ENCODE data around the gene TGFBR2.

The TGFBR2 gene

DNA sequence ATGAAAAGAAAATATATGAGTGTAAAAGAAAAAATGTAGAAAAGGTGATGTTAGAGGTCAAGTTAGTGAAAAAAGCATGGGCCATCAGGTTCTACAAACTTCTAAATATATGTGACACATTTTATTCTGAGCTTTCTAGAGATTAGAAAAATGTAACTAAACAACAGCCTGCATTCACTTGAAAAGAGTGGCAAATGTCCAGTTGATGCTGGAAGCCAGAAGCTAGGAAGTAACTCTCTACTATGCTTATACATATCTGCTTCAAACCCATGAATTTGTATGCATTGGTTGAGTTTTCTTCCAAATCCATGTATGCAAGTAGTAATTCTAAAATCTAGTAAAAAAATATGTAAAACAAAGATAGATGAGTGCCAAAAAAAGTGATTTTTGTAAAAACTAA, 123.5 kb downstream of the TGFBR2 start:
- H3K4me3 ChIP-seq (ENCODE audit: low read depth, low read length) = no peak overlapping the region
- TF ChIP-seq, protein P1, sequence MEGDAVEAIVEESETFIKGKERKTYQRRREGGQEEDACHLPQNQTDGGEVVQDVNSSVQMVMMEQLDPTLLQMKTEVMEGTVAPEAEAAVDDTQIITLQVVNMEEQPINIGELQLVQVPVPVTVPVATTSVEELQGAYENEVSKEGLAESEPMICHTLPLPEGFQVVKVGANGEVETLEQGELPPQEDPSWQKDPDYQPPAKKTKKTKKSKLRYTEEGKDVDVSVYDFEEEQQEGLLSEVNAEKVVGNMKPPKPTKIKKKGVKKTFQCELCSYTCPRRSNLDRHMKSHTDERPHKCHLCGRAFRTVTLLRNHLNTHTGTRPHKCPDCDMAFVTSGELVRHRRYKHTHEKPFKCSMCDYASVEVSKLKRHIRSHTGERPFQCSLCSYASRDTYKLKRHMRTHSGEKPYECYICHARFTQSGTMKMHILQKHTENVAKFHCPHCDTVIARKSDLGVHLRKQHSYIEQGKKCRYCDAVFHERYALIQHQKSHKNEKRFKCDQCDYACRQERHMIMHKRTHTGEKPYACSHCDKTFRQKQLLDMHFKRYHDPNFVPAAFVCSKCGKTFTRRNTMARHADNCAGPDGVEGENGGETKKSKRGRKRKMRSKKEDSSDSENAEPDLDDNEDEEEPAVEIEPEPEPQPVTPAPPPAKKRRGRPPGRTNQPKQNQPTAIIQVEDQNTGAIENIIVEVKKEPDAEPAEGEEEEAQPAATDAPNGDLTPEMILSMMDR (IDR thresholded peaks at IDR 0.05; ENCODE audit: low read depth, low read length) = no peak

DNA sequence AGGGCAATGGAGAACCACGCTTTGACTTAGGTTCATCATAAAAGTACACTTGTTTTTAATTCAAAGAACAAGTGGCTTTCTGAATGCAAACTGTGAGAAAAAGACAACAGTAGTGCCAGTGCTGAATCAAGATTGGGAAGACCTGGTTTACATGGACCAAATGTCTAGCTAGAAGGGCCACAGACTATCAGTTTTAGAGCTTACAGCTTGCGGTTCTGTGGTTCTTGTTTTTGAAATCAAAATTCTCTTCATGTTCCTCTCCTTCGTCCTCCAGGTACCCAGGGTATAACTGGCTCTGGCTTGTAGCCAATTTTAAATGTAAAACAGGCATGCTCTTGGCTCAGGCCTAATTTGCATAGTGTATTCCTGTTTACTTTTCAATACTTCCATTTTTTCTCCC, 124.6 kb downstream of the TGFBR2 start:
- no peak overlapping the region for H3K4me3 ChIP-seq (ENCODE audit: low read depth, low read length)
- TF ChIP-seq, protein P1 (IDR thresholded peaks at IDR 0.05; ENCODE audit: low read depth, low read length) = no peak

DNA sequence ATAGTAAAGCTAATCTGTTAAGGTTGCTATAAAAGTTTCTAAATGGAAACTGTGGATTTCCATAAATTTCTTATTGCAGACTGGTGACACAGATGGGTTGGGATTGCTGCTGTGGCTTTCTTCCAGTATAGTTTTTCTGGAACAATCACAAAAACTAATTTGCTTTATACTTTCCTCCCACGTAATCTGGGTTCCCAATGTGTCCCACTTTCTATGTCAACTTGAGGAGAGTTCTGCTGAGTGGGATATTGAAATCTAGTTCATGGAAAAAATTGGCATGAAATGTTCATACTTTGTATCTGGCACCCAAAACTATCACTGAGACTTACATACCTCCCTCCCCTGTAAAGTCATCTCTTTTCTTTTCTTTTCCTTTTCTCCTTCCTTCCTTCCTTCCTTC, 126.8 kb downstream of the TGFBR2 start:
- no peak overlapping the region for H3K4me3 ChIP-seq (ENCODE audit: low read depth, low read length)
- TF ChIP-seq, protein P1 (IDR thresholded peaks at IDR 0.05; ENCODE audit: low read depth, low read length) = no peak

DNA sequence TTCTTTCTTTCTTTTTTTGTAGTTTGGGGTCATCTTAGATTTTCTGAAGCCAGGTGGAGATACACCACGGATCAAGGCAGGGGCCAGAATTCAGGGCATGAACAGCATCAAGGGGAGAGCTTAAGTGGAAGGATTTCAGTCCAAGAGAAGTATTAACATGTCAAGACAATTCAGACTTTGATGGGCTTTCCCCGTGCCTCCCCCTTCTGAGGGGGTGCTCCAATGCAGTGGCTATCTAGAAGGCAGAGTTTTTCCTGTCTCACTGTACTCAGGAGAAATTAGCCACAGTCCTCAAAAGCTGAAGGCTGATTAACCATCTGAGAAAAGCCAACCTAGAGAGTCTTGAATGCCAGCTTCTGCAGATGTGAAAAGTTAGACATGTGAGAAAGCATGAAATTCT, 127.3 kb downstream of the TGFBR2 start:
- H3K4me3 ChIP-seq (ENCODE audit: low read depth, low read length) = no peak overlapping the region

DNA sequence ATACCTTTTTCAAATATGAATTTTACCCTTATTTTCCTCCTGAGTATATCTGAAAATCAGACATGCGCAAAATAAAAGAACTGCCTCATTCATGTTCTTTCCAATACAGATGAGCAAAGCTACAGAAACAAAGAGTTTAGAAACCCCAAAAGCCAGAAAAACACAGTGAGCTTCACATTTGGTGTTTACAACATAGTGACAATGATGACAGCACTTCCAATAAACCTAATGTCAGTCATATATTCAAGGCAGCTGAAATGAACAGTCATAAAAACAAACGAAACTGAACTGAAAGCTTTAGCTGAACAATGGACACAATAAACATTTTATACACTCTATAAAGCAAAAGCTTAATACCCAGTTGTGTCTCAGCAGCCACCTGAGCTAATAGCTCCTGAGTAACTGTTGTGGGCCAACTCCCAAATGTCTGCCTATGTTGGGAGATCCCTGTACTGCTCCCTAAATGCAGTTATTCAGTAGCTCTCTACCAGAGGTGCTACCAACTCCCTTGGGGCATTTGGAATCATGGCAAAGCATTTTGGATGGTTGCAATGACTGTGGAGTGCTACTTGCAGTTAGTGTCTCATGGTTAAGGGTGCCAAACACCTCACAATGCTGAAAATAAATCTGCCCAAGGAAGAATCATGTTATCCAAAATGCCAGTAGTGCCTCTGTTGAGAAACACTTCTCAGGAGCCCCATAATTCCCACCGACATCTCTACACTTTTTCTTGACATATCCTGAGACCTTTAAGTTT, 131.5 kb downstream of the TGFBR2 start:
- TF ChIP-seq, protein P1 (IDR thresholded peaks at IDR 0.05; ENCODE audit: low read depth, low read length) = no peak
- no peak overlapping the region for H3K4me3 ChIP-seq (ENCODE audit: low read depth, low read length)

More for the DNA sequence above, 127.3 kb downstream of the TGFBR2 start:
- TF ChIP-seq, protein P1 (IDR thresholded peaks at IDR 0.05; ENCODE audit: low read depth, low read length) = no peak

DNA sequence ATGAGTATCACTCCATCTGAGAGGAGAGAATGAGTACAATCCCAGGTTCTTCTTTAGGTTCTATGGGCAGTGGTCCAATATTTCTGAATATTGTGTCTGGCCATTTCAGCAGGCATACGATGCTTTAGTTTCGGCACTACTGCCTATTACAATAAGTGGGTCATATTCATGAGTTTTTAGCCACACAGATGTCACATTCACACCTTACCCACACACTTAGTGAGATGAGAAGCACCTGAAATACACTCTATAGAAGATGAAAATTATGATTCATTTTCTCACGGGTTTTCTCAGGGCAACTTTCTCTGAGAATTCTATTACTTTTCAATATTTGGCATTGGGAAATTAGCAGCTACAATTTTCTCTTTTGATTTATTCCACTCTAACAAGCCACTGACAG, 132.2 kb downstream of the TGFBR2 start:
- H3K4me3 ChIP-seq (ENCODE audit: low read depth, low read length) = no peak overlapping the region
- TF ChIP-seq, protein P1 (IDR thresholded peaks at IDR 0.05; ENCODE audit: low read depth, low read length) = no peak

DNA sequence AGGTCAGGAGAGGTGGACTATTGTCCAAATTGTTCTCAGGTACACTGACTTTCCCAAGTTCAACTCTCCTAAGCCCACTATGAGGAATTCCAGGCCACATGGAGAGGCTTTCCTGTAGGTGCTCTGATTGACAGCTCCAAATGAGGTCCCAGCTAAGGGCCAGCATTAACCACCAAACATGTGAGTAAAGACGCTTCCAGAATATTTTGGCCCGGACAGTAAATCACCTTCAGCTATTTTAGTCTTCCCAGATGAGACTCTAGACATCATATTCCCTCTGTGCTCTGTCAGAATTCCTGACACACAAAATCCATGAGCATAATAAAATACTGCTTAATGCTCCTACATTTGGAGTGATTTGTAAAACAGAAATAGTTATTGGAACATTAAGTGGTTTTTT, 135.5 kb downstream of the TGFBR2 start:
- H3K4me3 ChIP-seq (ENCODE audit: low read depth, low read length) = no peak overlapping the region
- TF ChIP-seq, protein P1 (IDR thresholded peaks at IDR 0.05; ENCODE audit: low read depth, low read length) = no peak
